DOHH2 (cell line): ENCODE results near the gene NEU4.

ENCODE experiments used
- H3F3A ChIP-seq: fragments of 200-600 bp; sonication (generic), shearing (Covaris generic); 2 replicates; pipeline ENCODE4 v1.6.0; 2016; ENCODE audit warnings: antibody characterized with exemption, mild to moderate bottlenecking; ENCODE audit not compliant: control insufficient read depth, insufficient read depth
- H3K27ac ChIP-seq: fragments of 200-600 bp; sonication (generic); 2 replicates; pipeline ENCODE4 v1.5.1; 2014; ENCODE audit warnings: low read depth, mild to moderate bottlenecking, low read length, moderate library complexity
- H3K27me3 ChIP-seq: fragments of 200-600 bp; sonication (generic); 2 replicates; pipeline ENCODE4 v1.6.1; 2014; ENCODE audit warnings: mild to moderate bottlenecking, low read length, mixed read lengths; ENCODE audit not compliant: control insufficient read depth
- H3K36me3 ChIP-seq: fragments of 200-600 bp; sonication (generic); 2 replicates; pipeline ENCODE4 v1.6.1; 2014; ENCODE audit warnings: mild to moderate bottlenecking, low read length, moderate library complexity, mixed read lengths; ENCODE audit not compliant: control insufficient read depth
- H3K4me1 ChIP-seq: fragments of 200-600 bp; sonication (generic); 2 replicates; pipeline ENCODE4 v1.6.1; 2014; ENCODE audit warnings: mild to moderate bottlenecking, low read length, mixed read lengths; ENCODE audit not compliant: control insufficient read depth
- H3K4me2 ChIP-seq: fragments of 200-600 bp; sonication (generic); 2 replicates; pipeline ENCODE4 v1.6.0; 2014; ENCODE audit warnings: mild to moderate bottlenecking, low read length, moderate library complexity
- H3K4me3 ChIP-seq: fragments of 200-600 bp; sonication (generic); 2 replicates; pipeline ENCODE4 v1.5.1; 2014; ENCODE audit warnings: mild to moderate bottlenecking, low read length, mixed read lengths
- H3K79me2 ChIP-seq: fragments of 200-600 bp; sonication (generic); 2 replicates; pipeline ENCODE4 v1.6.1; 2014; ENCODE audit warnings: mild to moderate bottlenecking, low read length, mixed read lengths; ENCODE audit not compliant: control insufficient read depth
- H3K9me2 ChIP-seq: fragments of 200-600 bp; sonication (generic); replicated peaks from 2 replicates; pipeline ENCODE4 v1.6.1; 2014; ENCODE audit warnings: mild to moderate bottlenecking, low read length, mixed read lengths; ENCODE audit not compliant: control insufficient read depth
- H3K9me3 ChIP-seq: fragments of 200-600 bp; sonication (generic); 2 replicates; pipeline ENCODE4 v1.6.1; 2014; ENCODE audit warnings: antibody characterized with exemption, low read length, mixed read lengths; ENCODE audit not compliant: control insufficient read depth, insufficient read depth
- H4K20me1 ChIP-seq: fragments of 200-600 bp; sonication (generic); 2 replicates; pipeline ENCODE4 v1.6.0; 2014; ENCODE audit warnings: low read depth, mild to moderate bottlenecking, antibody characterized with exemption, low read length, moderate library complexity; ENCODE audit not compliant: control insufficient read depth, insufficient read depth
- CTCF ChIP-seq: fragments of 200-600 bp; sonication (generic); IDR thresholded peaks from one replicate; pipeline ENCODE4 v1.5.1; 2014; ENCODE audit warnings: antibody characterized with exemption, mild to moderate bottlenecking, low read depth, low read length; ENCODE audit not compliant: poor library complexity, severe bottlenecking
- EZH2phosphoT487 ChIP-seq: fragments of 200-600 bp; sonication (generic); IDR thresholded peaks from 2 replicates; pipeline ENCODE4 v1.6.1; 2017; ENCODE audit warnings: borderline replicate concordance, mild to moderate bottlenecking, antibody characterized with exemption, low read length, moderate library complexity, mixed read lengths

NEU4 gene

GRCh38 chr2:241865957-241866789 lies 57.2 kb downstream of the NEU4 start:
- Histone ChIP-seq H3K27me3 (peaks cover 9% of the 10 kb centered on the region; the same call in 1 of the 2 replicates), H3K4me1 (no peaks in the 10 kb centered on the region; the same call in 1 of the 2 replicates), H3K9me2 (no peaks in the 10 kb centered on the region), H3K36me3 (no peaks in the 10 kb centered on the region), H3K4me2 (no peak overlapping the region), H3K4me3 (no peak overlapping the region), H4K20me1 (no peaks in the 10 kb centered on the region), H3K27ac (no peak overlapping the region), H3F3A (peaks cover 8% of the 10 kb centered on the region), H3K9me3 (peaks cover 12% of the 10 kb centered on the region; the same call in 1 of the 2 replicates), H3K79me2 (no peaks in the 10 kb centered on the region)
- TF ChIP-seq EZH2phosphoT487 = no peak
- TF ChIP-seq CTCF = no peak
